Measurements from ENCODE around the gene CSNK1D.

CSNK1D gene

GRCh38 chr17:82309656-82310570, 36.4 kb upstream of the CSNK1D start:
- no peak for DNase-seq

GRCh38 chr17:82305727-82306300, 32.3 kb upstream of the CSNK1D start:
- DNase-seq: no peak

- DNase-seq: no peak
These were observed 31.6 kb upstream of the CSNK1D start for GRCh38 chr17:82304826-82305726.

- DNase-seq: no peak
These were observed 30.7 kb upstream of the CSNK1D start for GRCh38 chr17:82303944-82304808.

- no peak for DNase-seq
These were observed 29.8 kb upstream of the CSNK1D start for GRCh38 chr17:82302991-82303943.

- no peak for DNase-seq
These were observed 29.1 kb upstream of the CSNK1D start for GRCh38 chr17:82302568-82302963.

GRCh38 chr17:82301916-82302567, 28.5 kb upstream of the CSNK1D start:
- DNase-seq: no peak

- DNase-seq: no peak
These were observed 27.9 kb upstream of the CSNK1D start for GRCh38 chr17:82301300-82301915.

- no peak for DNase-seq
These were observed 27.3 kb upstream of the CSNK1D start for GRCh38 chr17:82300707-82301270.

- DNase-seq: no peak
These were observed 26.7 kb upstream of the CSNK1D start for GRCh38 chr17:82300228-82300627.

GRCh38 chr17:82299452-82299851, 26.0 kb upstream of the CSNK1D start:
- DNase-seq: no peak

- DNase-seq: no peak
These were observed 25.3 kb upstream of the CSNK1D start for GRCh38 chr17:82298538-82299421.

GRCh38 chr17:82297714-82298537, 24.4 kb upstream of the CSNK1D start:
- DNase-seq: no peak

- DNase-seq: no peak
These were observed 23.8 kb upstream of the CSNK1D start for GRCh38 chr17:82297280-82297713.

GRCh38 chr17:82296511-82297279, 23.2 kb upstream of the CSNK1D start:
- DNase-seq: no peak

GRCh38 chr17:82295472-82295814, 21.9 kb upstream of the CSNK1D start:
- DNase-seq: no peak
